ENCODE measurements around the gene ADGRF5. TPM values are rescaled to one million over a fixed set of nuclear protein-coding genes. Genes with fewer than 3 reads are reported as not detected.
A peak's percentile ranks its signal among the peaks of the same experiment; 100 is the strongest.

ADGRF5 gene
- total and polyA plus RNA-seq, 8 donors, result 116 to 357 (median 151) TPM

DNA sequence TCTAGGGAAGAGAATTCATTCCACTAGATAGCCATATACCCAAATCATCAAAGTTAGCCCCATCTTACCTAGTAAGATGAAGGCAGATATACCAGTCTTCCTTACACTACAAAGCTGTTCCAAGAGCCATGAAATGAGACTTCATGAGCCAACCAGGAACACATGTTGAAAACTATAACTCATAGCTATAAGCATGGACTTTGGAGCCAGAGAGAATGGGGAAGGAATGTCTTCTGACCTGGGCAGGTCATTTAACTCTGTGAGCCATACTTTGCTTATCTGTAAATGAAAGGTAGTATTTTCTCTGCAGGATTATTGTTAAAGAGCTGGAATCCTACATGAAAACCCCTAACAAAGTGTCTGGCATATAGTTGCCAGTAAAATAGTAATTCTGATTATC, 27.3 kb downstream of the ADGRF5 start:
- intact Hi-C loops (cut with DNase I), result no loop called here
- Histone ChIP-seq H3K27me3 (no peaks in the 10 kb centered on the region), H3K9me3 (no peaks in the 10 kb centered on the region), H3K36me3 (peaks cover 0 to 25% of the 10 kb centered on the region in 2 donors), H3K4me3 (no peak overlapping the region), H3K4me1 (peaks cover 11 to 26% of the 10 kb centered on the region in 2 donors), H3K27ac (peak overlapping the region in 1 of 2 donors; percentile 30)
- no peak for DNase-seq
- TF ChIP-seq, protein P1, sequence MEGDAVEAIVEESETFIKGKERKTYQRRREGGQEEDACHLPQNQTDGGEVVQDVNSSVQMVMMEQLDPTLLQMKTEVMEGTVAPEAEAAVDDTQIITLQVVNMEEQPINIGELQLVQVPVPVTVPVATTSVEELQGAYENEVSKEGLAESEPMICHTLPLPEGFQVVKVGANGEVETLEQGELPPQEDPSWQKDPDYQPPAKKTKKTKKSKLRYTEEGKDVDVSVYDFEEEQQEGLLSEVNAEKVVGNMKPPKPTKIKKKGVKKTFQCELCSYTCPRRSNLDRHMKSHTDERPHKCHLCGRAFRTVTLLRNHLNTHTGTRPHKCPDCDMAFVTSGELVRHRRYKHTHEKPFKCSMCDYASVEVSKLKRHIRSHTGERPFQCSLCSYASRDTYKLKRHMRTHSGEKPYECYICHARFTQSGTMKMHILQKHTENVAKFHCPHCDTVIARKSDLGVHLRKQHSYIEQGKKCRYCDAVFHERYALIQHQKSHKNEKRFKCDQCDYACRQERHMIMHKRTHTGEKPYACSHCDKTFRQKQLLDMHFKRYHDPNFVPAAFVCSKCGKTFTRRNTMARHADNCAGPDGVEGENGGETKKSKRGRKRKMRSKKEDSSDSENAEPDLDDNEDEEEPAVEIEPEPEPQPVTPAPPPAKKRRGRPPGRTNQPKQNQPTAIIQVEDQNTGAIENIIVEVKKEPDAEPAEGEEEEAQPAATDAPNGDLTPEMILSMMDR (IDR thresholded peaks at IDR 0.05), result no peak
- ATAC-seq, result no peak

DNA sequence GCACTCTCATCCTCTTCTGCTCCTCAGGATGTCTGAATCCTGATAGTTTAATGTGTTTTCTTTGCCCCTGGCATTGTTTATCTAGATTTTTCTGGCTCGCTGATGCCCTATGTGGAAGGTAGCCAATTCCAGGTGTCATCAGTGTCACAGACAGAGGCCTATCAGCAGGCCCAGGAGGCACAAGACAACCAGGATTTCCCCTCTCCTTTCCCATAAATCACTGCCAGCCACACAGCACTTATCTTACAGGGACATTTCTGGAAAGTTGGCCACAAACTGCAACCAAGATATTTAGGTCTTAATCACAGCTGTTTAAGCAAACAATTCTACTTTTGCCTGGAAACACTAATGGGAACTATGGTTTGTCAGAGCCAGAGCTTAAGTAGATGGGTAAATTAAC, 28.1 kb downstream of the ADGRF5 start:
- ATAC-seq, result peak; percentile 19

DNA sequence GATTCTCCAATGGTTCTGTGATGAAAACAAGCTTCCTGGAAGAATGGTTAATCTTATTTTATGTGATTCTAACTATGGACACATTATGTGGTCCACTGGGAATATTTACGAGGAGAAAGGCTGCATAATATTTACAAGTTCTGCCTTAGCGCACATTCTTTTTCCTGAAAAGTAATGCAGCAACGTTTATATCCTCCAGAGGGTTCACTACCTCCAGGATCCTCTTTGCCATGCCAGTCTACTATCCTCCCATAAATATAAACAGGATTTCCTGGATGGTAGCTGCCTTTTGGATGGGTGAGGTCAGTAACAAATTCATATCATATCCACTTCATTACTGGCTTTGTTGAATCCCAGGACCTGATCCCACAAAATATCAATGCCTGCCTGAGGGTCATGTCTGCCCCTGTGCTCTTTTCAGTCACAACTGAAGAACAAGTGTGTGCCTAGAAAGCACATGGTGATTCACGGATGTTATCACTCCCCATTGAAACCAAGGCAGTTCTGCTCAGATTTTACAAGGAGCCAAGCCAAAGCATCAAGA, 30.4 kb downstream of the ADGRF5 start:
- ATAC-seq (no peak), DNase-seq (no peak)
- Histone ChIP-seq H3K4me3 (no peak overlapping the region), H3K27ac (peak overlapping the region in 1 of 2 donors; percentile 31), H3K27me3 (no peaks in the 10 kb centered on the region), H3K36me3 (peaks cover 0 to 27% of the 10 kb centered on the region in 2 donors), H3K9me3 (no peaks in the 10 kb centered on the region), H3K4me1 (peaks cover 11 to 13% of the 10 kb centered on the region in 2 donors)
- TF ChIP-seq, protein P1 (IDR thresholded peaks at IDR 0.05), result no peak
- intact Hi-C loops (cut with DNase I), result no loop called here

More for the DNA sequence above, 28.1 kb downstream of the ADGRF5 start:
- no peaks in the 10 kb centered on the region for H3K27me3 ChIP-seq
- DNase-seq, result no peak
- no peak overlapping the region for H3K4me3 ChIP-seq
- TF ChIP-seq, protein P1 (IDR thresholded peaks at IDR 0.05), result no peak
- H3K9me3 ChIP-seq, result no peaks in the 10 kb centered on the region
- H3K4me1 ChIP-seq, result peaks cover 11 to 22% of the 10 kb centered on the region in 2 donors
- intact Hi-C loops (cut with DNase I), result no loop called here
- H3K27ac ChIP-seq, result peak overlapping the region in 1 of 2 donors; percentile 30
- peaks cover 0 to 17% of the 10 kb centered on the region in 2 donors for H3K36me3 ChIP-seq

DNA sequence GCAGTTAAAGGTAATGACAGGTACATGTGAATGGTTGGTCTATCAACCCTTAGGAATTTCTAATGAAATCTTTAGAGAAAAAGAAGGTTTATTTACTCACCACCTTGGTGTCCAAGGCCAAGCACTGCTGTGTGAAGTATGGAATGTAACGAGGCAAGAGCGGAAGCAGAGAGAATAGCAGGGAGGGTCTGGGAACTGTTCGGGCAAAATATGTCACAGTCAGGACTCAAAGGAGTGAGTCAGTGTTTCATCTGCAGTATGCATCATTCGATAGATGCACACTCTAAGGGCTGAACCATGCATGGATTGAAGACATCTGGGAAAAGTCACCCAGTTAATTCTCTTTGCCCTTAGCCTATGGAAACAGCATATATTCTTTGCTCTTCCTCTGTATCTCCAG, 33.2 kb downstream of the ADGRF5 start:
- no peaks in the 10 kb centered on the region for H3K9me3 ChIP-seq
- intact Hi-C loops (cut with DNase I), result no loop called here
- peaks cover 0 to 4% of the 10 kb centered on the region in 2 donors for H3K4me1 ChIP-seq
- no peak overlapping the region for H3K27ac ChIP-seq
- H3K27me3 ChIP-seq, result no peaks in the 10 kb centered on the region
- peaks cover 0 to 48% of the 10 kb centered on the region in 2 donors for H3K36me3 ChIP-seq
- DNase-seq, result no peak
- H3K4me3 ChIP-seq, result no peak overlapping the region
- TF ChIP-seq, protein P1 (IDR thresholded peaks at IDR 0.05), result no peak
- ATAC-seq, result no peak

DNA sequence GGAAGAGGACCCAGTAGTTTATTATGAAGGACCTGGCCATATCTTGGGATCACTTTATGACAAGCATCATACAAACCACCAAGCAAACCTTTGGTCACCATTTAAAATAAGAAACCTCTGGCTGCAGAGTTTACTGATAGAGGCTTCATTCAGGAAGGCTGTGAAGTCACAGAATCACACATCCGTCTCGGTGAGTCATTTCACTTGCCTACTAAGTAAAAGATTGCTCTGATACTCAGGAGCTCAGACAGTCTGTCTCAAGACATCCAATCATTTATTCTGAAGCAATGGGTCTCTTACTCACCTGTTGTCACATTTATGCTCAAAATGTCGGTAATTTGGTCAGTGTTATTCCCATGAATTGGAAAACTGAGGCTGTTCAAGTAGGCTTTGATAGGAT, 33.7 kb downstream of the ADGRF5 start:
- intact Hi-C loops (cut with DNase I), result no loop called here
- Histone ChIP-seq H3K4me3 (no peak overlapping the region), H3K27me3 (no peaks in the 10 kb centered on the region), H3K36me3 (peaks cover 3 to 51% of the 10 kb centered on the region in 2 donors), H3K27ac (no peak overlapping the region), H3K4me1 (no peaks in the 10 kb centered on the region), H3K9me3 (no peaks in the 10 kb centered on the region)
- TF ChIP-seq, protein P1 (IDR thresholded peaks at IDR 0.05), result no peak
- DNase-seq (no peak), ATAC-seq (no peak)
